NCI-H82 (cell line): ENCODE measurements around the gene CEP20.
A peak's percentile ranks its signal among the peaks of the same experiment; 100 is the strongest.

Experiments
- DNase-seq: peaks from one replicate; lab custom pipeline; 2025; lab: John Stamatoyannopoulos, UW

Gene CEP20

DNA sequence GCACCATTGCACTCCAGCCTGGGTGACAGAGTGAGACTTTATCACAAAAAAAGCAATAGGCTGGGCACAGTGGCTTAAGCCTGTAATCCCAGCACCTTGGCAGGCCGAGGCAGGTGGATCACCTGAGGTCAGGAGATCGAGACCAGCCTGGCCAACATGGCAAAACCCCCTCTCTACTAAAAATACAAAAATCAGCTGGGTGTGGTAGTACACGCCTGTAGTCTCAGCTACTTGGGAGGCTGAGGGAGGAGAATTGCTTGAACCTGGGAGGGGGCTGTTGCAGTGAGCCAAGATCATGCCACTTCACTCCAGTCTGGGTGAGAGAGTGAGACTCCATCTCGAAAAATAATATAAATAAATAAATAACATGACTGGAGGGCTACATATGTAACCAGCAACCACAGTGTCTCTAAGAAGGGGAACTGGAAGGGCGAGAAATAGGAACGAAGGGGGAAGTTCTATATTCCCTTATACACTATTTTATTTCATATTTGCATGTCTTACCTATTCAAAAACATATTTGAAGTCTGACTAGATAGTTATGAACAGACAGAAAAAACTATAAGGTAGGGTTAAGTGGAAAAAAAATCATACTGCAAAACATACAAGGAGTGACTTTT is 57.5 kb downstream of the CEP20 start:
- DNase-seq, result no peak

DNA sequence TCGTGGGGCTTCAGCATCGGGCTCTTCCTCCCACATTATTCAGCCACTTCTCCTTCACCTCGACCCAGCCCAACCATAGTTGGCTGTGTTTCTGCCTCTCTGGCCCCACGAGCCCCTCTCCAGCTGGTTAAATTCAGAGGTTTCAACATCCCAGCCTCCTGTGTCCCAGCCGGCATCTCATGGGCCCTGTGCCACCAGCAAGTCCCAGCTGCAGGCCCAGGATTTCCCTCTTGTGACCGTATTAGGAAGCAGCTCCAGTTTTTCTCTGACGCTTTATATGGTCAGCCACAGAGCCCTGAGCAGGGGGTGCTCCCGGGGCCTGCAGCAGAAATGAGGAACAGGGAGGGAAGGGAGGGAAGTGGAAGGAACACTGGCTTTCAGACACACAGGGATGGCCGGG is 58.9 kb downstream of the CEP20 start:
- peak; percentile 8 for DNase-seq

DNA sequence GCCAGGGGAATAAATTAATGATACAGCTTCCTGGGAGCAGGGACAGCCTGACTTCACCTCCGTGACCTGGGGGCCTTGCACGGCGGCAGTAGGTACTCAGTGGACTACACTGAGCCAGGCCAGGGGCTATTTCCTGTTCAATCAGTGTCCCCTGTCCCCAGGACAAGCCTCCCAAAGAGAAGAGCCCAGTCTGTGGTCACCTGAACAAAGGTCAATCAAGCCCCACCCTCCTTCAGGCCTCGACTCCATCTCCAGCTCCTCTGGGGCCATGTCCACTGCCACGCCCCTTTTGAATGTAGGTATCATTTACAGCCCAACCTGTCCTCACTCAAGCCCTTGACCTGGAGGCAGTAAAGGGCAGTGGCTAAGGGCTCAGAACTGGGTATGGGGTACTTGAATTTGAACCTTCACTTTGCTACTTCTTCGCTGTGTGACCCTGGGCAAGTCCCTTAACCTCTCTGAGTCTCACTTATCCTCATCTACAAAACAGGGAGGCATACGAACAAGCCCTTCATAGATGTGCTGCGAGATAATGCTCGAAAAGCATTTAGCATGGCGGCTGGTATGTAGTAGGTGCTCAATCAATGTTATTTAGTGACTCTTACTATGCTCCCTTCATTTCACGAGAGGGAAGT is 60.6 kb downstream of the CEP20 start:
- DNase-seq, result no peak

DNA sequence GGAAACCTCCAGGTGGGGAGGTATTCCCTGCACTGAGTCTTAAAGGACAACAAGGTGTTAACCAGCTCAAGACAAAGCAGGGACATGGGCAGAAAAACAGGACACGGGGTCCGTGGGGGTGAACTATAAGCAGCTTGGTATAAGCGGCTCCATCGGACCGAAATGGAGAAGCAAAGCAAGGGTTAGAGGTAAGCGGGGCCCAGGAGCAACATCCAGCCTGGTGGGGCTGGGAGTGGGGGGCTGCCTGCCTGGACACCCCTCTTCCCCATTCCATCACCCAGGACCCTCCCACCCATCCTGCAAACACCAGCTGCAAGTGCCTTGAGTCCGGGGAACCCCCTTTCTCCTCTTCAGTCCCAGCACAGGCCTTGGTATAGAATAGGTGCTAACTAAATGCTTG is 61.1 kb downstream of the CEP20 start:
- no peak for DNase-seq

DNA sequence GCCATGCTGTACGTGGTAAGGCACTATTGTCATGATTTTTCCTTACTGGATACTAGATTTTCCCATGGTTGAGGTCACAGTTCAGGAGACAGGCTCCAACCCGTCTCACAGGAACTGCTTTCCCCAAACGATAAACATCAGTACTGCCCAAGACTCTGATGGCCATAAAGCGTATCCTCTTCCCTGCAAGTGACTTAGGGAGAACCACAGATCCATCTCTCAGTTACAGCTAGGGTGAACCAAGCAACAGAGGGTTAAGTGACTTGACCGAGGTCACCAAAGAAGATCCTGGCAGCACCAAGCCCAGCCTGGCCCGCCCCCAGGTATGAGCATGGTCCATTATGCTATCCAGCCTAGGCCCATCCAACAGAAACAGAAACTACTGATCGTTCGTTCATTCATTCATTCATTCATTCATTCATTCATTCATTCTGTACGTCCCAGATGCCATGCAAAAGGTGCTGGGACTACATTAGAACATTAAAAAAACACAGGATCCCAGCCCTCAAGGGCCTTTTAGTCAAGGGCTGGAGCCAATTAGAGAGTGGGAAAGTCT is 62.6 kb downstream of the CEP20 start:
- DNase-seq, result no peak

DNA sequence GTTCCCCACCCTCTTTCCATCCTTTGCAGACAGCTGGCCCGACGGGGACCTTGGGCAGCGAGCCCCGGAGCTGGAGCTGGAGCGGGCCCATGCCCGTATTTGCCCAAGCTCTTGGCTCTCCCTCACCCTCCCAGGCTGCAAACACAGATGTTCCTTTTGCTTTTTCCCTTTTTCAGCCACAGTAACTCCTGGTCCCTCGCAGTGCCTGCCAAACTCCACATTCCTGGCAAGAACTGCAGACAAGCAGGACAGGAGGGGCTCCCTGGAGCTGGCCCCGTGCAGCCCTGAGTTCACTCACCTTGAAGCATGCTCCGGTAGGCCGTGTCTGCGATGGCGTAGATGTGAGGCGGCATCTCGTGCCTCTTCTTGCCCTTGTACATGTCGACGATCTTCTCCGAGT is 65.4 kb downstream of the CEP20 start:
- no peak for DNase-seq

DNA sequence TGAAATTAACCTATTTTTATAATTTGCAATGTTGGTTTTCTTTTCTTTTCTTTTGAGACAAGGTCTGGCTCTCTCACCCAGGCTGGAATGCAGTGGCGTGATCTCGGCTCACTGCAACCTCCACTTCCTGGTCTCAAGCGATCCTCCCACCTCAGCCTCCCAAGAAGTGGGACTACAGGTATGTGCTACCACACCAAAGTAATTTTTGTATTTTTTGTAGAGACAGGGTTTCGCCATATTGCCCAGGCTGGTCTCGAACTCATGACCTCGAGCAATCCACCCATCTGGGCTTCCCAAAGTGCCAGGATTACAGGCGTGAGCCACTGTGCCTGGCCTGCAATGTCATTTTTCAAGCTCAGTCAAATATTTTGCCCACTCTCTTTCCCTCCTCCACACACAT is 67.6 kb downstream of the CEP20 start:
- no peak for DNase-seq

DNA sequence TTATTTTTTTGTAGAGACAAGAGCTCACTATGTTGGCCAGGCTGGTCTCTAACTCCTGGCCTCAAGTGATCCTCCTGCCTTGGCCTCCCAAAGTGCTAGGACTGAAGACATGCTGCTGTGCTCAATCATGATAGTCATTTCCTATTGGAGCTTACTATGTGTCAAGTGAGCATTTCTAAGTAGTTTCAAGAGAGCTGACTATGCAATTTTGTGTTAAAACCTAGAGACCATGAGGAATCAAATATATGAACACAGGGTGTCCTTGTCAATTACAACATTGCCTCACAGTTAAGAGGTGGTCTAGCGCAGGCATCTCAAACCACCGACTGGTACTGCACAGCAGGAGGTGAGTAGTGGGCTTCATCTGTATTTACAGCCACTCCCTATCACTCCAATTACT is 69.4 kb downstream of the CEP20 start:
- DNase-seq, result no peak

DNA sequence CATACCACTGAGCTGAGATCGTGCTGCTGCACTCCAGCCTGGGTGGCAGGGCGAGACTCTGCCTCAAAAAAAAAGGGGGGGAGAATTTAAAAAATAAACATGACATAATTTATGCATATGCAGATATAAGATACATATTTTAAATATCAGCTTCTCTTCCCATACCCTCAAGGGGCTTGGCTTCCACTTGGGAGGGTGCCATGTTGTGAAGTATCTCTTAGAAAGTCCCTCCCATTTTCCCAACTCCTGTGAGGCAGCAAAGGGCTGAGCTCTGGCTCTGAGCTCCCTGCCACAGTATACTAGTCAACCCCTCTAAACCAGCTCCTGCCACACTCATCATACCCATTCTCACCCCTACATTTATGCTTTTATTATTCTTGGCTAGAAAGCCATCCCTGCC is 71.0 kb downstream of the CEP20 start:
- no peak for DNase-seq

DNA sequence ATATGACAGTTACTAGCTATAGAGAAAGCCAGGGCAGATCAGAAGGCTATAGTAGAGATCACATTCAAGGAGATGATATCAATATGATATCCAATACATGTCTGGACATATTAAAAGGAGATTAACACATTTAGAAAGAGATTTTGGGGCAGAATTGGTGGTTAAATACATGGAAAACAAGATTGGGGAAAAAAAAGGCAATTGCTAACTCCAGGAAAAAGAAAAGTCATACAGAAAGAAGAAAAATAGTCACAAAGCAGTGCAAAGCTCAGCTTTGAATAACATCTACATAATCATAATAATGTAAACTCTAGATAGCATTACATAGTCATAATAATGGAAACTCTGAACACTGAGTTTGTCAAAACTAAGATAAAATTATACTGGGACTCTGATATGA is 72.2 kb downstream of the CEP20 start:
- DNase-seq, result no peak
